Fibroblast of the conjunctiva (primary cell): ENCODE measurements around the gene MED27.

Source experiments
- DNase-seq: peaks from one replicate; pipeline ENCODE4 v3.0.0-alpha.2; 2010; ENCODE audit warnings: low read depth

MED27 gene

DNA sequence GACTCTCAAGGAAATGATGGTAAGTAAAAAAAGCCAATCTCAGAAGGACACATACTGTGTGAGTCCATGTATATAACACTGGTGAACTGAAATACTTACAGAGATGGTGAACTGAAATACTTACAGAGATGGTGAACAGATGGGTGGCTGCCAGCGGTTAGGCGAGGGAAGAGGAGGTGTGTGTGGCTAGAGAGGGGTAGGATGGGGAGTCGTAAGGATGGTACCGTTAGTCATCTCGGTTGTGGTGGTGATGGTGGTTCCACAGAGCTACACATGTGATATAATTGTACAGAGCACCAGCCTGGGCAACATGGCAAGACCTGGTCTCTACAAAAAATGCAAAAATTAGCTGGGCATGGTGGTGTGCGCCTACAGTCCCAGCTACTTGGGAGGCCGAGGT lies 226.2 kb downstream of the MED27 start:
- DNase-seq = no peak

DNA sequence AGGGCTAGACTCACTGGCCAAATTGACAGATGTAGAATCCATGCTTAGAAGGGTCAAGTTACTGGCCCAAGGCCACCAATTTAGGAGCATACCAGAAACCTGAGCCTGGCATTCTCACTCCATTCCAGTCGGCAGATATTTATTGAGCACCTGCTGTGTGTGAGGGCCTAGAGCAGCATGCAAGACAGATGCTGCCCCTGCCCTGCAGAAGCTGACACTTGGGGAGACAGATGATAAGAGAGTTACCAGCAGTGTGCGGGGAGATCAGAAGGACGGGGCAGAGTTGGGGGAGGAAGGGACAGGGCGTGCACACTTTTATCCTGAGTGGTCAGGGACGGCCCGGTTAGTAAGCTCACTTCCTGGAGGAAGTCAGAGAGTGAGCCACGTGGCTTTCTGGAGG lies 228.3 kb downstream of the MED27 start:
- no peak for DNase-seq

DNA sequence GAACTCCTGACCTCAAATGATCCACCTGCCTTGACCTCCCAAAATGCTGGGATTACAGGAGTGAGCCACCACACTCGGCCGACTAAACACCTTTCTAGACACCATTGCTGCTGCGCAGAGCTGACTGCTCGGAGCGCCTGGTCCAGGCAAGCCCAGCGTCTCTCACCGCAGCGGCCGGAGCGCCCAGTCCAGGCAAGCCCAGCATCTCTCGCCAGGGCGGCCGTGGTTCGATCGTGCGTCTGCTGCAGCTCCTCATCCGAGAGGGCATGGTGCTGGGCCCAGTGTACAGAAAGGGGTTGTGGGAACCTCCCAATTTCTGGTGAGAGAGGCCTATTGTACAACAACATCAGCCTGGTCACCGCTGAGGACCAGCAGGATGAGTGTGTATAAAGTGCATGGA lies 230.3 kb downstream of the MED27 start:
- DNase-seq = no peak

DNA sequence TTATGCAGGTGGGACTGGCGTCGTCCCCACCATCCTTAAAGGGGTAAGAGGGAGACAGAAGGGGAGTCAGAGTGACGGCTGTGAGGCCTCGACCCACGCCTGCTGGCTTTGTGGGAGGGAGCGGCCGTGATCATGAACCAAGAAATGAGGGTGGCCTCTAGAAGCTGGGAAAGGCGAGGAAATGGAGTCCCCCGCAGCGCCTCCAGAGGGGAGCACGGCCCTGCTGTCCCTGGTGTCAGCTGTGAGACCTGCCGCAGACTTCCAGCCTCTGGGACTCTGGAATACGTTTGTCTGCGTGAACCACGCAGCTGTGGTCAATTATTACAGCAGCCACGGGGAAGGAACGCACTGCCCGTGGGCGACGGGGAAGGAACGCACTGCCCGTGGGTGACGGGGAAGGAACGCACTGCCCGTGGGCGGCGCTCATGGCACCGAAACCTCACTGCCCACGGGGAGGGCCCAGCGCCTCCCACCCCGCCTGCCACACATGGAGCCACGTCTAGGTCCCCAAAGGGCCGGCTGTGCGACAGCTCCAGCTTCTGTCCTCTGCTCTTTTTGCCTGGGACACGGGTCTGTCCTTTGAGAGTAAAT lies 231.0 kb downstream of the MED27 start:
- no peak for DNase-seq

DNA sequence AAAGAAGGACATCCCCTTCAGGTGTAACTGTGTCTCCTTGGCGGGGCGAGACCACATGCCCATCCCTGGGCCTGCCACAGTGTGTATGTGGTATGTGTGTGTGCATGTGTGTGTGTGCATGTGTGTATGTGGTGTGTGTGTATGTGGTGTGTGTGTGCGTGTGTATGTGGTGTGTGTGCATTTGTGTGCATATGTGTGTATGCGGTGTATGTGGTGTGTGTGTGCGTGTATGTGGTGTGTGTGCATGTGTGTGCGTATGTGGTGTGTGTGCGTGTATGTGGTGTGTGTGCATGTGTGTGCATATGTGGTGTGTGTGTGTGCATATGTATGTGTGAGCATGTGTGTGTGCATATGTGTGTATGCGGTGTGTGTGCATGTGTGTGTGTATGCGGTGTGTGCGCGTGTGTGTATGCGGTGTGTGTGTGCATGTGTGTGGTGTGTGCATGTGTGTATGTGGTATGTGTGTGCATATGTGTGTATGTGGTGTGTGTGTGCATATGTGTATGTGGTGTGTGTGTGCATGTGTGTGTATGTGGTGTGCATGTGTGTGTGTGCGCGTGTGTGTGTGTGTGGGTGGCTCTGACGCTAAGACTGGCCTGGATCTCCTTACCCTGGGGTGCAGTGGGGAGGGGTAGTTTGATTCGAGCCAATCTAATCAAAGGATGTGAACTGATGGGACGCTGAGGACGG lies 231.9 kb downstream of the MED27 start:
- DNase-seq = no peak

DNA sequence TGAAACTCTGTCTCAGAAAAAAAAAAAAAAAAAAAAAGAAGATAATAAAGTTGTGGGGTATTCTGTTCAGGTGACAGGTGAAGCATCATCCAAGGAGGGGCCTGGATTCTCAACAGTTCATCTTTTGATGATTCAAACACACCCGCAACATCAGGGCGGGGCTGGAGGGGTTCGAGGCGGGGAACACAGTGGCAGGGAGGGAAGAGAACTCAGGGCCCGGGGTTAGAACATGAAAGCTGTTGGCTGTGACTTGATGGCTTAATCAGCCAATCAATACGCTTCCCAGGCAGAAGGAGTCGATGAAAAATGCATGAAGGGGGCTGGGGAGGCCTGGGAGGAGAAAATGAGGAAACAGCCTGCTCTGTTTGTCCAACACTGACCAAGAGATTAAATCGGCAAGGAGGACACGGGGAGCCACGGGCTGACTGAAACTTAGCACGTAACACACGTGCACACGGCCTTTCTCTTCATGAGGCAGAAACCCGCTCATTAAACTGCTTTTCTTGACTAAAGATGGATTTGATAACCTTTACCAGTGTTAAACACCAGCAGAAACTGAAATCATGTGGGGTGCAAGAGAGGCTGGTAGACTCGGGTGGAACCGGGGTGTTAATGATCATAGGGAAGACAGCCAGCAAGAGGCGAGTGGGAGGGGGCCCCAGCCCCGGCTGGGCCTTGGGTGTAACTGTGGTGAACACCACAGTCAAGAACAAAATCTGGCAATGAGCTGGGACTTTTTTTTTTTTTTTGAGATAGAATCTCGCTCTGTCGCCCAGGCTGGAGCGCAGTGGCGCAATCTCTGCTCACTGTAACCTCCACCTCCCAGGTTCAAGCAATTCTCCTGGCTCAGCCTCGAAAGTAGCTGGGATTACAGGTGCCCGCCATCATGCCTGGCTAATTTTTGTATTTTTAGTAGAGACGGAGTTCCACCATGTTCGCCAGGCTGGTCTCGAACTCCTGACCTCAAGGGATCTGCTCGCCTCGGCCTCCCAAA lies 234.1 kb downstream of the MED27 start:
- no peak for DNase-seq

DNA sequence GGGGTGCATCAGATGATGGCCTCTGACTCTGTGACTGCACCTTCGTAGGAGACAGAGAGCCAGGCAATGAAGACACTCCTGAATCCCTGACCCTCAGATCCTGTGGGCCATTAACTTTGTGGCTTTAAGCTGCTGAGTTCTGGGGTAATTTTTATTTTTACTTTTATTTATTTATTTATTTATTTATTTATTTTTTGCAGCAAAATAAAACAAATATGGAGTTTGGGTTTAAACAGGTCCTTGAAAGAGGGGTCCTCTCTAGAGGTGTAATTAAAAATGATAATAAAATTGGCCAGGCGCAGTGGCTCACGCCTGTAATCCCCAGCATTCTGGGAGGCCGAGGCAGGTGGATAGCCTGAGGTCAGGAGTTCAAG lies 234.9 kb downstream of the MED27 start:
- no peak for DNase-seq

DNA sequence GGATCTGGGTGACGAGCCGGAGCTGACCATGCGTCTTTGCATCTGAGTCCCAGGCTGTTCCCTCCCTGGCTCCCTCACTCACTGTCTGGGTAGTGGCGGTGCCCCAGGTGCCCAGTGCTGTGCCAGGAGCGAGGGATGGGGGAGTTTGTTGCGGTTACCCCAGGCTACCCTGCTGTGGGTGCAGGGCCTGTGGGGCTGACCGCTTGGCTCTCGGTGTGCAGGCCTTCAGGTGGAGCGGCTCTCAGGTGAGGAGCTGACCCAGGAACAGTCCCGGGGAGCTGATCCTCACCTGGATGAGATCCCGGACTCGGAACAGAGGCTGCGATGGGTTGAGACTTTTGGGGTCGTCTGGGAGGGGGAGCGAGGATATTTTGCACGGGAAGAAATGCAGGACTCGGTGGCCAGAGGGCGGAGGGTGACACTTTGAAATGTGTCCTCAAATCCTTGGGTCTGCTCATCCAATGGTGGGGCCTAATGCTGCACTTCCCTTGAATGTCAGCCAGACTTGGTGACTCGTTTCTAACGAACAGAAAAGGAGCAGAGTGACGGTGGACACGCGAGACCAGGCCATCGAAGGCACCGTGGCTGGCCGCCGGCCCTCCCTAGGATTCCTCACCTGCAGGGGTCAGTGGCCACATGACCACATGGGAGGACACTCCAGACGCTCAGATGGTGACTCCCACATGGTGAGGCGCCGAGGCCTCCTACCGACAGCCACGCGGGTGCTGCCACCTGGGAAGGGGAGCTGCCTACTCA lies 235.5 kb downstream of the MED27 start:
- DNase-seq = no peak

DNA sequence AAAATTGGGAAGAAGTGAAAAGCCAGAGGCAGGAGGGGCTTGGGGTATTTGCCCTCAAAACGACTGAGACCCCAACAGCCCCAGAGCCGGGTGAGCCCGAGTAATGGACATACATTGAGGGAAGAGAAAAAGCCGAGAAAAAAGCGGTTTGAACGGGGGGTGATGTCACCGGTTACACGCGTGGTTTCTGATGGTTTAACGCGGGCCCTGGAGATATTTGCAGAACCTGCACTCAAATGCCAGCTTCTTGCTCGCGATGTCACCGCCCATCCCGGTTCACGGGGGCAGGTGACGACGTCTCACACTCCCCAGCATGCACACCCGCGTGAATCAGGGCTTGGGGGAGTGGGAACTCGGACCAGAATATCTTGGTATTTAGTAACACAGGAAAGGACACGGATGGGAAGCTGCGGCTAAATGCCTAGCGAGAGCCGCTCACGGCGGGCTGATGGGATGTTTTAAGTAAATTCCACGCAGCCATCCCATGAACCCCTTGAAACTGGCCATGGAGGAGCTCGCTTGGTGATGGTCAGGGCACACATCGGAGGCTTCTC lies 237.8 kb downstream of the MED27 start:
- DNase-seq = no peak

DNA sequence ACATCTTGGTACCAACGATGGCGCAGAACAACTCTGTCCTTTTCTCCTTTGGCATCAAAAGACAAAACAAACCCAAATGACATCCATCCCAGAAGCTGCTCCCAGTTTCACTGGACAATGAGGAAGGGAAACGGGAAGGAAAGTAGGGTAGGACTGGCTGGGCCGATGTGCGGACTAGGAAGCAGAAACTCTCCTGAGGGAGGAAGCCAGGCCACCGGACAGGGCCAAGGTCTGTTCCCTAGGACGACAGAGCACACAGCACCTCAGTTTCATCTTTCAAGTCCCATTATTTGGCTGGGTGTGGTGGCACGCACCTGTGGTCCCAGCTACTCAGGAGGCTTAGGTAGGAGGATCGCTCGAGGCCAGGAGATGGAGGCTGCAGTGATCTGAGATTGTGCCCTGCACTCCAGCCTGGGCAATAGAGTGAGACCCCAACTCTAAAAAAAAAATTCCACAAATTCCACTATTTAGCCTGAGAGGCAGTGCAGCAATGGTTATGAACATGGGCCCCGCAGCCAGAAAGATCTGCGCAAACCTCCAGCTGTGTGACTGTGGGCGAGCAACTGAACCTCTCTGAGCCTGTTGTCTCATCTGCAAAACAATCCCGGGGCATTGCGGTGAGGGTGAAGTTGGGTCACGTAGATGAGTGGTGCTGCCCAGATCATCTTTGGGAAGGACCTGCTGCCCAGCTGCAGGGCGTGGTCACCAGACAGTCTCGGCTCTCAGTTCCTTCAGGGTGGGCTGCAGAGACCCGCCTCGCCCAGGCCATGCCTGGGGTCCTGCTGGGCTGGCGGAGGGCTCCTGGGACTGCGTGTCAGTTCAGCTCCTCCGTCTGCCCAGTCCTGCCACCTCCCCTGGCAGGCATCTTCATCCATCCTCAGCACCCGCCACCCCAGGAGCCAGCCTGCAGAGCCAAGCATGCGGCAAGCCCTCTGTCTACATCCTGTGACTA lies 238.6 kb downstream of the MED27 start:
- DNase-seq = no peak

DNA sequence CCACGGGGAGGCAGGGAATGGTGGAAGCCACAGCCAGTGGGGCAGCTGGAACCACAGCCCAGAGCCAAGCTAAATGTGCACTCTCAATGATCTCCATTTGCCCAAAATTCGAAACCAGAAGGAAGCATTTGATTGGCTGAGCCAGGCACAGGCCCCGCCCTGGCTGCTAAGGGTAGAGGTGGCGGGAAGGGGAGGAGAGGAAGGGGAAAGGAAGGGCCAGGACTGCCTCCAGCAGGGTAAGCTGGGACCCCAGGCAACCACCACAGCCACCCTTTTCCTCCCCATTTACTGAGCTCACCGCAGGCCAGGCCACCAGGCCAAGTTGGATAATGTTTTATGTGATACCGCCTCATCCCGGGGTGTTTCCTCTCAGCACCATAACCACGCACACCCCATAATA lies 239.4 kb downstream of the MED27 start:
- DNase-seq = no peak

DNA sequence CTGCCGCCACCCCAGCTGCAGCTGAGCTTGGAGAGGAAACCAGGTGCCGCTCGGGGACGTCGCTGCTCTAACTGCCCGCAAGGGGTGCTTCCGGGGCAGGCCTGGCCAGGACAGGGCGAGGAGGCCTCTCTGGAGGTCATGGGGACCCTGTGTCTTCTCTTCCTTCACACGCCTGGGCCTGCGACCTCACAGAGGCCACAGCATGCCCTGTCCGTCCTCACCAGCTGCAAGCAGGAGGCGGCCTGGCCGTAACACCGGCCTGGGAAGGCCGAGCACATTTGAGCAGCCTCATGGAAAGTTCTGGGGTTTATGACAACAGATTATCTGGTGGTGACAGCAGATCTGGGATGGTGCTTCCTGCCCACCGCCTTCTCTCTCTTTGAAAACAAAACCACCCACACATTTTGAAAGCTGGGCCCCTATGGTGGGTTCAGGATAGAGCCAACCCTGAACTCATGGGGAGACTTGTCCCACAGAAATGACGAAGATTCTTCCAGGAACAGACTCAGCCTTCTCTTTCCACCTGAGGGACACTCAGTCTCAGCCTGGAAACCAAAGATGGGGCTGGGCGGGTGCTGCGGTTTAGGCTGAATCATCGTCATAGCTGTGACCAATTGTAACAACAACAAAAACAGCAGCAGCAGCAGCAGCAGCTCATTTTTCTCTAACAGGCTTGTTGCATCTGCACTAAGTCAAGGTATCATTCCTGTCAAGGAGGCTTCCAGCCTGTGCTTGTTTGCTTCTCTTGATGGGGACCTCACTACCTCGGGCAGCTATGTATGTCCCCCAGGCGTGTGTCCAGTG lies 240.2 kb downstream of the MED27 start:
- DNase-seq = no peak

DNA sequence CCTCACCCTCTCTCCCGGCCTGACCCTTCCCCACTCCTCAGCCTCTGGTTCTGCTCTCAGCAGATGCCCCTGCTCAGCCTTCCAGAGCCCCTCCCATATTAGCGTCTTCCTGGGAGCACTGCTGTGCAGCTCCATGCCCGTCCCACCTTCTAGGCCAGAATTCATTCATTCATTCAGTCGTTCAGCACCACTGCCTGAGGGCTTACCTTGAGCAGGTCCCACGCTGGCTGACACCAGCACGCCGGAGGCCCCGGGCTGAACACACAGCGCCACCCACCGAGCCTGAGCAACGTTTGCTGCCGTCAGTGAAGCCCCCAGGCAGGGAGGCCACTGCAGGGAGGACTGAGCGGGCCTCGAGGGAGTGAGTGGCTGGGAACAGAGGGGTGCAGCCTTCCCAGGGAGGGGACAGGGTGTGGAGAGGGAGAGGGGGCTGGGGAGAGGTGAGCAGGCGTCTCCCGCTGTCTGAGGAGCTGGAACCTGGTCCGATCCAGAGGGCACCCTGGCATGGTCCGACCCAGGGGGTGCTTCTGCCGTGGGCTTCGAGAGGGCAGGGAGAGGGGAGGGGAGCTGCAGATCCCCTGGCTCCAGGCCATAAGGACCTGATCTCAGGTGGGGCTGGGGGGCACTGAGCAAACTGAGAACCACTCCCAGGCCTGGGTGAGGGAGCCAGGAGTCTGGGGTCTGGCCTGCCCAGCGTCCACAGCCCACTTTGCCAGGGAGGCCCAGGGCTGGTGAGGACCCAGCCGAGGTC lies 241.0 kb downstream of the MED27 start:
- DNase-seq = no peak

DNA sequence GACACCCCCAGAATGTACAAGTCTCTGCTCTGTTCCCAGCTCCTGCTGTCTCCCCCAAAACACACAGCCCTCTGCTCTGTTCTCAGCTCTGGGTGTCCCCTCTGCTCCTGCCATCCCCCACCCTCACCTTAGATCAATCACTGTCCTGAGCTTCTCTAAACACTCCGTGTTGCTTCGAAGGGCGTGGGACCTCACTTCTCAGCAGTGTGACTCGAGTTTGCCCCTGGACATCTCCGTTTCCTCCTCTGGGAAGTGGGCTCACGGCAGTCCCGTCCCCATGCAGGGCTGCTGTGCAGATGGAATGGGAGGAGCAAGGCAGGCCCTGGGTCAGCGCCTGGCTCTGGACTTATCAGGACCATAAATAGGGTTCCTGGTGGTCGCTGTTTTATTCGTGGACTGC lies 241.8 kb downstream of the MED27 start:
- no peak for DNase-seq

DNA sequence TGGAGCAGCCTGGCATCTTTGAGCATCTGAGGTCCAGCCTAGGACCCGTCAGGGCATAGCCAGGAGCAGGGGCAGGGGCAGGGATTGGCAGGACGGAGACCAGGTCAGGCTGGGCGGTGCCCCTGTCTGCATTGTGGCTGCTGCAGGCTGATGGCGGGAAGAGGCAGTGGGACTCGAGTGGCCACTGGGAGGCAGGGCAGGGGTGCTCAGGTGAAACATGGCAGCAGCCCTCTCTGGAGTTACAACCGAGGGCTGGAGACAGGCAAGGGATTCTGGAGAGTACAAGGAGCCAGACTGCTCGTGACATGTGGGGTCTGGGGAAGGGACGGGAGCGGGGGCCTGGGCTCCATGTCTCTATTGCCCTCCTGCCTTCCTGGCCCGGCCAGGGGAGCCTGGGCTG lies 242.4 kb downstream of the MED27 start:
- no peak for DNase-seq

DNA sequence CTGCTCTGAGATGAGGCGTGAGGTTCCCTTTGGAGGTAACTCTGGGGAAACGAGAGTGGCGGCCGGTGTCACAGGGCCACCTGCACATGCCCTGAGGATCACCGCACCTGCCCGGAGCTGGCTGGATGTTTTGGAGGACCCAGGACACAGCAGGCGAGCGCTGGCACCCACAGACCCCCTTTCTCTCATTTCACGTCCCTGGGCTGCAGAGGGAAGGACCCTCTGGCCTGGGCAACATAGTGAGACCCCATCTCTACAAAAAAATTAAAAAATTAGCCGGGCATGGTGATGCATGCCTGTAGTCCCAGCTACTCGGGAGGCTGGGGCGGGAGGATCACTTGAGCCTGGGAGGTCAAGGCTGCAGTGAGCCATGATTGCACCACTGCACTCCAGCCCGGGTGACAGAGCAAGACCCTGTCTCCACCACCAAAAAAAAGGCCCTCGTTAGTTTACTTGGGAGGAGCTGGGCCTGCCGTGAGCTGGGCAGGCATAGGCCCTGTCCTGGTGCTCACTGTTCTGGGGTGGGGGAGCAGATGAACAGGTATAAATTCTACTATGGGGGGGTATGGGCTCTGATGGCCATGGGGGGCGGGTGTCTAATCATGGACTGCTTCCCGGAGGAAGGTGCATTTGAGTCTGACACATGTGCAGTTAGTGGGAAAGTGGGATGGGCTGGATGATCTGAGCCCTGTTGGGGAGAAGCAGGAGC lies 242.9 kb downstream of the MED27 start:
- no peak for DNase-seq

DNA sequence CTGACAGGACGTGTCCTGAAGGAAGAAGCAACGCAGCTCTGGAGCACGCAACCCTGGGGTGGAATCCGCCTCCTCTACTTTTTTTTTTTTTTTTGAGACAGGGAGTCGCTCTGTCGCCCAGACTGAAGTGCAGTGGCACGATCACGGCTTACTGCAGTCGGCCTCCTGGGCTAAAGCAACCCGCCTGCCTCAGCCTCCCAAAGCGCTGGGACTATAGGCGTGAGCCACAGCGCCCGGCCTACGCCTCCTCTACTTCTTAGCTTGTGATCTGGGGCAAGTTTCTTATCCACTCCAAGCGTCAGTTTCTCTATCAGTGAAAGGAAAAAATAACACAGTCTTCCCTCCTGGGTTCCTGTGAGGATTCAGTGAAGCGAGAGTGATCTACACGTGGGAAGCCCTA lies 243.6 kb downstream of the MED27 start:
- no peak for DNase-seq

DNA sequence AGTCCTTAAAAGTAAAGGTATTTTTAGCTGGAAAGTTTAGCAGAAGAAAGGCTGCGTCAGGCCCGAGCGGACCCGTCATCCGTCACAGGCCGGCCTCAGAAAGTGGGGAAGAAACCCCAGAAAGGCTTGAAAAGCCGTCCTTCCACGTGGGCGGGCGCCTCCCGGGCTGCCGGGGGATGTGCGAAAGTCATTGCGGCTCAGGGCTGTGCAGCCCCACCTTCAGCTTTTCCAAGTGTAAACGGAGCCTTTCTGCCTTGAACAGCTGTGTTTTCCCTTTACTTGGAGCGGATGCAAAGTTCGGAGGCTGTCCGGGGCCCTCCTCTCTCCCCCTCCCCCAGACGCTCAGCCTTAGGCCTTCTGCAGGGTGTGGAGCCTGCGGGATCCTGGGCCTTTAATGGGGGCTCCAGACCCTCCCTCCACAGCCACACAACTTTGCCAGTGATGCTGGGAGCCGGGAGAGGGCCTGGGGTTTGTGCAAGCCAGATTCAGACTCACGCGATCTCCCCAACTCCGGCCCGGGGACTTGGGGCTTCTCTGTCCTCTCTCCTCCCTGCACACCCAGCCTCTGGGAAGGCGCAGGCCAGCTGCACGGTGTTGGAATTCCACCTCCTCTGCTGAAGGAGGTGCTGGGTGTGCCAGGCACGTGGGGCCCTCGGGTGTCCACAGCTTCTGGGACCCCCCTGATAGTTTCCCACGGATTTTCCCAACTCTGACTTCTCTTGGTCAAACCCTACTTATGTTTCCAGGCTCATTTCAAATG lies 244.3 kb downstream of the MED27 start:
- no peak for DNase-seq
